OCI-LY7 (cell line): Measurements from ENCODE around the gene GNB5.

Source experiments
- CTCF ChIP-seq: fragments of 200-600 bp; sonication (generic); conservative IDR thresholded peaks from 2 replicates; pipeline ENCODE4 v1.5.1; 2014; ENCODE audit warnings: mild to moderate bottlenecking, antibody characterized with exemption, low read length, moderate library complexity, mixed read lengths
- EZH2phosphoT487 ChIP-seq: fragments of 200-600 bp; sonication (generic); IDR thresholded peaks from 2 replicates; pipeline ENCODE4 v1.6.1; 2018; ENCODE audit warnings: low read depth, borderline replicate concordance, mild to moderate bottlenecking, mixed run types, antibody characterized with exemption, low read length, moderate library complexity, mixed read lengths

GRCh38 chr15:52100807-52101442 lies 90.3 kb downstream of the GNB5 start:
- no peak for TF ChIP-seq CTCF
- no peak for TF ChIP-seq EZH2phosphoT487
